GM12878 (cell line): Measurements from ENCODE around the gene SP2. TPM values are rescaled to one million over a fixed set of nuclear protein-coding genes. Genes with fewer than 3 reads are reported as not detected.

ENCODE experiments used
- ATAC-seq: fragments of 200-7000 bp; cut with Tn5 transposase; 3 replicates; pipeline ENCODE4 v1.9.1; 2020; ENCODE audit warnings: mild to moderate bottlenecking, moderate library complexity
- BruUV-seq: library from RNA; stranded (reverse); fragments of 400-500 nt; replicated peaks from 2 replicates; lab custom pipeline; 2021; lab: Mats Ljungman, UMichigan
- CTCF ChIA-PET: fragments of 300-600 bp; sonication (Branson Sonifier 250); formaldehyde crosslinking; extraction: SDS; loops from one replicate; lab custom pipeline; 2021; ENCODE audit warnings: inconsistent platforms; lab: Yijun Ruan, JAX
- POLR2A ChIA-PET: fragments of 350-600 bp; formaldehyde crosslinking; extraction: SDS; loops from one replicate; lab custom pipeline; 2021; ENCODE audit warnings: inconsistent platforms; lab: Charles Lee
- RAD21 ChIA-PET: fragments of 300-600 bp; sonication (Branson Sonifier 250); formaldehyde crosslinking; loops from one replicate; lab custom pipeline; 2023; ENCODE audit warnings: antibody characterized with exemption; ENCODE audit not compliant: unreplicated experiment; lab: Charles Lee
- SMC1A ChIA-PET: fragments of 300-600 bp; sonication (Branson Sonifier 250); formaldehyde crosslinking; loops from one replicate; lab custom pipeline; 2023; ENCODE audit not compliant: unreplicated experiment, uncharacterized antibody; lab: Charles Lee
- DNase-seq: peaks from one replicate; pipeline ENCODE4 v3.0.0-alpha.2; 2011; ENCODE audit warnings: low read depth, low spot score
- FAIRE-seq: peaks from 3 replicates; lab custom pipeline; 2011; peaks lifted over from hg19 to GRCh38; lab: Jason Lieb, UNC
- H2AFZ ChIP-seq: 2 replicates; pipeline ENCODE4 v1.6.0; 2011; ENCODE audit warnings: low read depth, low read length, control low read depth; ENCODE audit not compliant: control insufficient read depth
- H3K27ac ChIP-seq: 2 replicates; pipeline ENCODE4 v1.5.1; 2011; ENCODE audit warnings: control low read depth; ENCODE audit not compliant: control insufficient read depth, insufficient read depth
- H3K27me3 ChIP-seq, 2 experiments: replicated peaks in 1 of 2; 2 replicates each; pipeline versions ENCODE4 v1.6.0 to v1.6.1; 2011; ENCODE audit warnings: low read length in 1 of 2; ENCODE audit not compliant: control insufficient read depth in 2 of 2, insufficient read depth in 2 of 2
- H3K36me3 ChIP-seq, 2 experiments: 2 replicates each; pipeline ENCODE4 v1.5.1; 2011; ENCODE audit warnings: low read length in 1 of 2; ENCODE audit not compliant: control insufficient read depth in 2 of 2, insufficient read depth in 2 of 2
- H3K4me1 ChIP-seq: 2 replicates; pipeline ENCODE4 v1.6.1; 2011; ENCODE audit warnings: mild to moderate bottlenecking, low read length, moderate library complexity, mixed read lengths; ENCODE audit not compliant: control insufficient read depth, insufficient read depth
- H3K4me2 ChIP-seq: 2 replicates; pipeline ENCODE4 v1.6.0; 2011; ENCODE audit warnings: control low read depth; ENCODE audit not compliant: control insufficient read depth, insufficient read depth
- H3K4me3 ChIP-seq: fragments of 200-600 bp; sonication (generic); 2 replicates; pipeline ENCODE4 v1.5.1; 2016
- H3K79me2 ChIP-seq: 2 replicates; pipeline ENCODE4 v1.6.0; 2011; ENCODE audit warnings: low read length; ENCODE audit not compliant: control insufficient read depth, insufficient read depth
- H3K9ac ChIP-seq: 2 replicates; pipeline ENCODE4 v1.8.0; 2011; ENCODE audit warnings: low read length, control low read depth, mixed read lengths; ENCODE audit not compliant: control insufficient read depth, insufficient read depth
- H3K9me3 ChIP-seq: replicated peaks from 3 replicates; pipeline ENCODE4 v1.5.1; 2011; ENCODE audit warnings: mild to moderate bottlenecking, low read length; ENCODE audit not compliant: control insufficient read depth, insufficient read depth
- H4K20me1 ChIP-seq: 2 replicates; pipeline ENCODE4 v1.6.0; 2011; ENCODE audit not compliant: control insufficient read depth, insufficient read depth
- CEBPZ ChIP-seq: fragments of 150-350 bp; IDR thresholded peaks from 2 replicates; pipeline ENCODE4 v1.6.1; 2016; ENCODE audit warnings: low read depth, low read length
- IRF3 ChIP-seq: fragments of 450-650 bp; IDR thresholded peaks from 2 replicates; pipeline ENCODE4 v1.6.1; 2014; ENCODE audit warnings: mild to moderate bottlenecking
- KDM1A ChIP-seq: fragments of 200-600 bp; sonication (generic); IDR thresholded peaks from 2 replicates; pipeline ENCODE4 v1.6.1; 2016; ENCODE audit warnings: borderline replicate concordance
- KLF5 ChIP-seq: fragments of 450-650 bp; IDR thresholded peaks from 2 replicates; pipeline ENCODE4 v1.6.1; 2014; ENCODE audit warnings: mild to moderate bottlenecking; ENCODE audit not compliant: partially characterized antibody
- MYC ChIP-seq: IDR thresholded peaks from 2 replicates; pipeline ENCODE4 v1.6.1; 2011; ENCODE audit warnings: mild to moderate bottlenecking, low read length, moderate library complexity, inconsistent platforms; ENCODE audit not compliant: insufficient read depth, insufficient replicate concordance, insufficient read length, severe bottlenecking
- SMAD1 ChIP-seq: fragments of 450-650 bp; IDR thresholded peaks from 2 replicates; pipeline ENCODE4 v1.6.1; 2018; ENCODE audit warnings: mild to moderate bottlenecking, low read depth; ENCODE audit not compliant: partially characterized antibody
- SPI1 ChIP-seq: IDR thresholded peaks from 2 replicates; pipeline ENCODE4 v1.6.1; 2011; ENCODE audit warnings: low read depth, mild to moderate bottlenecking, low read length, moderate library complexity, borderline replicate concordance; ENCODE audit not compliant: insufficient read depth
- YY1 ChIP-seq: IDR thresholded peaks from 2 replicates; pipeline ENCODE4 v1.6.1; 2011; ENCODE audit warnings: low read depth, mild to moderate bottlenecking, low read length
- WGBS: methylation state at CpG from one replicate; pipeline ENCODE4 v1.1.6; 2016; ENCODE audit warnings: low lambda C conversion rate; ENCODE audit not compliant: insufficient replicate concordance, insufficient coverage; ENCODE audit errors: missing lambda C conversion rate; 5-methylcytosine and 5-hydroxymethylcytosine counted together
- in situ Hi-C: fragments of 300-500 bp; cut with MboI; formaldehyde crosslinking; loops from 9 replicates; pipeline ENCODE4 v1.14.3; 2018; ENCODE audit warnings: mixed read lengths
- intact Hi-C: fragments of 100-400 bp; cut with micrococcal nuclease; formaldehyde crosslinking; loops from one replicate; pipeline ENCODE4 v1.14.2; 2022; ENCODE audit not compliant: unreplicated experiment
- polyA plus RNA-seq, 11 experiments: library from polyadenylated mRNA; depleted of rRNA in 4 of 11; unstranded in 6 of 11; stranded (reverse) in 5 of 11; fragments of >200 nt; fragmentation: Nextera tagmentation in 4 of 11; fragmentation: Illumina TruSeq in 1 of 11; extraction: Ambion mirVana in 4 of 11; extraction: Trizol in 1 of 11; gene quantifications; 1 replicate in 1 of 11; 2 replicates in 10 of 11; pipeline versions ENCODE4 v1.2.1 to v1.2.3, GENCODE V29; 2011 to 2016; ENCODE audit warnings: inconsistent platforms in 2 of 11, missing spikeins in 2 of 11, low read depth in 1 of 11
- total RNA-seq, 4 experiments: library from RNA; depleted of rRNA in 3 of 4; stranded (reverse); fragments of >200 nt in 3 of 4; fragmentation: Illumina TruSeq in 1 of 4; extraction: Trizol in 1 of 4; gene quantifications; 2 replicates each; pipeline versions ENCODE4 v1.2.1 to v1.2.3, GENCODE V29; 2013 to 2021
- TF ChIP-seq, protein P1 (sequence below): IDR thresholded peaks from 2 replicates; pipeline ENCODE4 v1.6.1; 2012; ENCODE audit warnings: low read depth, low read length, improper control_type of control experiment

Gene SP2
- total and polyA plus RNA-seq, 10 of the 15 experiments (the other 5 are each of a cell fraction or from before 2014, with no cell fraction given), result 1.2 to 19.1 (median 4.8) TPM

- Histone ChIP-seq H3K9me3 (no peaks in the 10 kb centered on the region), H2AFZ (no peak overlapping the region), H3K79me2 (no peaks in the 10 kb centered on the region), H4K20me1 (no peaks in the 10 kb centered on the region), H3K27ac (no peak overlapping the region), H3K4me1 (no peaks in the 10 kb centered on the region), H3K27me3 (peaks cover 2 to 3% of the 10 kb centered on the region in 2 experiments; a peak in 3 of 4 replicates), H3K36me3 (no peaks in the 10 kb centered on the region), H3K4me2 (no peak overlapping the region), H3K9ac (no peak overlapping the region), H3K4me3 (no peak overlapping the region)
- RAD21 ChIA-PET, result no interaction called here
- ATAC-seq (no peak), DNase-seq (no peak), FAIRE-seq (no peak)
- in situ Hi-C loops (no loop called here), intact Hi-C loops (no loop called here)
- BruUV-seq, result no TSS peak
- WGBS, result 48% methylated on average over 7 of the region's 7 CpGs
- TF ChIP-seq SPI1 (peak; percentile 9; the same call in 1 of the 2 replicates), KDM1A (no peak), YY1 (no peak)
- SMC1A ChIA-PET, result no interaction called here
- POLR2A ChIA-PET, result no interaction called here
- CTCF ChIA-PET, result interaction anchor here (1.0 kb wide), 1 partner anchor 21 kb away, joined by 3 read pairs; the partner anchor contains the start of gene SCRN2
Observed at GRCh38 chr17:47862621-47863440, 33.2 kb upstream of the SP2 start.

GRCh38 chr17:47864791-47865216 lies 31.2 kb upstream of the SP2 start:
- no peaks in the 10 kb centered on the region for H3K9me3 ChIP-seq
- no peak overlapping the region for H3K4me3 ChIP-seq
- ChIA-PET RAD21 (no interaction called here), SMC1A (interaction anchor here (1.5 kb wide), 1 partner anchor 22 kb away, joined by 4 read pairs; no protein-coding TSS in a partner anchor), CTCF (interaction anchor here (2.0 kb wide), 1 partner anchor 27 kb away, joined by 5 read pairs; no protein-coding TSS in a partner anchor), POLR2A (no interaction called here)
- H3K4me2 ChIP-seq, result no peak overlapping the region
- intact Hi-C loops (no loop called here), in situ Hi-C loops (no loop called here)
- 4% methylated on average over 7 of the region's 7 CpGs for WGBS
- FAIRE-seq (no peak), ATAC-seq (no peak), DNase-seq (no peak)
- no peak overlapping the region for H3K9ac ChIP-seq
- no TSS peak for BruUV-seq
- H3K4me1 ChIP-seq, result no peaks in the 10 kb centered on the region
- no peaks in the 10 kb centered on the region for H4K20me1 ChIP-seq
- H3K27me3 ChIP-seq, result no peaks in the 10 kb centered on the region; a peak in 2 of 4 replicates
- no peak overlapping the region for H3K27ac ChIP-seq
- no peak overlapping the region for H2AFZ ChIP-seq
- H3K36me3 ChIP-seq, result no peaks in the 10 kb centered on the region
- H3K79me2 ChIP-seq, result no peaks in the 10 kb centered on the region
- TF ChIP-seq IRF3, result no peak
- TF ChIP-seq, protein P1, sequence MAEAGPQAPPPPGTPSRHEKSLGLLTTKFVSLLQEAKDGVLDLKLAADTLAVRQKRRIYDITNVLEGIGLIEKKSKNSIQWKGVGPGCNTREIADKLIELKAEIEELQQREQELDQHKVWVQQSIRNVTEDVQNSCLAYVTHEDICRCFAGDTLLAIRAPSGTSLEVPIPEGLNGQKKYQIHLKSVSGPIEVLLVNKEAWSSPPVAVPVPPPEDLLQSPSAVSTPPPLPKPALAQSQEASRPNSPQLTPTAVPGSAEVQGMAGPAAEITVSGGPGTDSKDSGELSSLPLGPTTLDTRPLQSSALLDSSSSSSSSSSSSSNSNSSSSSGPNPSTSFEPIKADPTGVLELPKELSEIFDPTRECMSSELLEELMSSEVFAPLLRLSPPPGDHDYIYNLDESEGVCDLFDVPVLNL, result no peak
- no peak for TF ChIP-seq MYC
- TF ChIP-seq SMAD1, result no peak
- no peak for TF ChIP-seq CEBPZ
- TF ChIP-seq KLF5, result no peak
